HG03280 (cell line): ENCODE results near the gene JARID2.

Experiments
- ATAC-seq: cut with Tn5 transposase; IDR thresholded peaks from one replicate; pipeline ENCODE4 v1.9.1; 2021; ENCODE audit warnings: mild to moderate bottlenecking, moderate library complexity; ENCODE audit not compliant: unreplicated experiment

JARID2 gene

DNA sequence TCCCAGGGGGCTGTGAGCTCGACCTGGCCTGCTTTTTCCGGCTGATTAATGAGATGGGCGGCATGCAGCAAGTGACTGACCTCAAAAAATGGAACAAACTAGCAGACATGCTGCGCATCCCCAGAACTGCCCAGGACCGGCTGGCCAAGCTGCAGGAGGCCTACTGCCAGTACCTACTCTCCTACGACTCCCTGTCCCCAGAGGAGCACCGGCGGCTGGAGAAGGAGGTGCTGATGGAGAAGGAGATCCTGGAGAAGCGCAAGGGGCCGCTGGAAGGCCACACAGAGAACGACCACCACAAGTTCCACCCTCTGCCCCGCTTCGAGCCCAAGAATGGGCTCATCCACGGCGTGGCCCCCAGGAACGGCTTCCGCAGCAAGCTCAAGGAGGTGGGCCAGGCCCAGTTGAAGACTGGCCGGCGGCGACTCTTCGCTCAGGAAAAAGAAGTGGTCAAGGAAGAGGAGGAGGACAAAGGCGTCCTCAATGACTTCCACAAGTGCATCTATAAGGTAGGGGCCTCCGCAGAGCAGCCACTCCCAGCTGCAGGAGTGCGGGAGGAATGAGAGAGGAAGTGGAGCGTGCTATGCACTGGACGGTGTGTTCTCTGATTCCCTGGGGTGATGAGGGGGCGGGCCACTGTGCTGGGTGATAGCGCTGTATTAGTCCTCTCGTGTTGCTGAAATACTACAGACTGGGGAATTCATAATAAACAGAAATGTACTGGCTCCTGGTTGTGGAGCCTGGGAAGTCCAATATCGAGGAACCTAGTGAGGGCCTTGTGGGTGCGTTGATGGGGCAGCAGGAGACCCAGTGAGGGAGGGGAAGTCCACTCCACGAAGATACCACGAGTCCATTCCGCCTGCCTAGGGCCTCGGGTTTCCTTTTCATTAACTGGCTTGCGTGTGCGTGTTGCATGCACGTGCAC is 255.3 kb downstream of the JARID2 start:
- no peak for ATAC-seq

GRCh38 chr6:15501826-15502445 is 256.1 kb downstream of the JARID2 start:
- ATAC-seq = no peak

DNA sequence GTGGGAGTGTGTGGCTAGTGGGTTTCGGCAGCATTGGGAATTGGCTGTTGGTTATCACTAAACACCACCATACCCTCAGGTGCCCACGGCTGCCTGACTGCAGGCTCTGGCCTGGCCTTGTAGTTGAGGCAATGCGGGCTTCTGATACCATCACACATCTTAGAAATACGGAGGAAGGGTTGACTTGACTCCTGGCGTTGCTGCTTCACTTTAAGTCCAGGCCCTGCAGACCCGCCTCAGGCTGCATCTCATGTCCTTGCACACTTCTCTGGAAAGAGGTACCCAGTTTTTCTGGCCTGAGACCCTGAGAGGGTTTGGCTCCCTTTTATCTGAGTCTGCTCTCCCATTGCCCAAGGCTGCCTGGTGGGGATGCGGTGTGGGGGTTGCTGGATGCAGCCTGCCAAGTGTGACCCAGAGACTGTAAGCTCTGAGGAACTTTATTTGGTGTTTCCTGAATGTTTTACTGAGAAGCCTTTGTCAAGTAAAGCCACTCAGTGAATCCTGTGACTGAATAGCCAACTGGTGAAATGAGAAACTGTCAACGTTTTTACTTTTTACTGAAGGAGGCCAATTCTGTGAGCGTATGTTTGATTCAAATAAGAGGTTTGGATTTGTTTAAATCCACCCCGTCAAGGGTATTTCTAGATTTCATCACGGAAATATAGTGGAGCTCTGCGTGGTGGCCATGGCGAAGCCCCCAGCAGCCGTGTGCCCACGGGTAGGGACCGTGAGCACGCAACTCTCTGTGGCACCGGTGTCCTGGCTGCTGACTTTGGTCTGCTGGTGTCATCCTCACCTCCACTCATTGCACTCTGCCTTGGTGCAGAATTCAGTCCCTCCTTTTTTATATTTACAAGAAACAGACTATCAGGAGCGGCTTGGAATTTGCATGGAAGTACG is 256.8 kb downstream of the JARID2 start:
- ATAC-seq = no peak

- no peak for ATAC-seq
Observed at GRCh38 chr6:15503346-15503680, 257.4 kb downstream of the JARID2 start.

DNA sequence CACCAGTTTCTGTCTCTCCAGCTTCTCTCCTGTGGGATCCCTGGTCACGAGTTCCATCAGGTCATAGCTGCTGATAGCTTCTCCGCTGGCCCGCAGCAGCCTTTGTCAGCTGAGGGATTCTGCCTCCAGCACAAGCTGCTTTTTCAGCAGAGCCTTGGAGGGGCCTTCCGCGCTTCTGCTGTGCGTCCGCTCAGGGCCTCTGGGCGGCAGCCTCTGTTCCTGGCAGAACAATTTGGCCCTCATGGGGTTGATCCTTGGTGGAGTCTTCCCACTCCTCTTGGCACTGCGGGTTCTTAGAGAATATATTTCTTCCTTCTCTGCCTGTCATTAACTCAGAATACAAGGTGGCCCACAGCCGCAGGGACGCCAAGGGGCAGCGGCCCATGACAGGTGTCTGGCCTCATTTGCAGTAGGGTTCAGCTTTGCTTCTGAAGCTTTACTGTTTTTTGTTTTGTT is 258.2 kb downstream of the JARID2 start:
- no peak for ATAC-seq

- no peak for ATAC-seq
Observed at GRCh38 chr6:15504581-15505350, 258.9 kb downstream of the JARID2 start.

- no peak for ATAC-seq
Observed at GRCh38 chr6:15505463-15505918, 259.6 kb downstream of the JARID2 start.

GRCh38 chr6:15506066-15506465 is 260.2 kb downstream of the JARID2 start:
- no peak for ATAC-seq

DNA sequence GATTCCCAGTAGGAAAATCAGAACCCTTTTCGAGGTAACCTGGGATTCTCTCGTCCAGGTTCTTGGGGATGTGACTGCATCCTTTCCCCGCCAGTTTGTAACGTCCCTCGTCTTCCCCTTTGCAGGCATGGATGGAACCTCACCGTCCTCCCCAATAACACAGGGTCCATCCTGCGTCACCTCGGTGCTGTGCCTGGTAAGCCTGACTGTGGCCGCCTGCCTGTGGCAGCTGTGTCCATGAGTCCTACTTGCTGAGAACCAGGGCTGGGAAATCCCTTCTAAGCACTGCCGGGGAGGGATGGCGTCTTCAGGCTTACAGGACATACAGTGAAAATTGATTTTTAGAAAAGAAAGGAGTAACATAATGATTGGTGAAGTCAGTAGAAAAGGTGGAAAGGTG is 261.4 kb downstream of the JARID2 start:
- no peak for ATAC-seq

DNA sequence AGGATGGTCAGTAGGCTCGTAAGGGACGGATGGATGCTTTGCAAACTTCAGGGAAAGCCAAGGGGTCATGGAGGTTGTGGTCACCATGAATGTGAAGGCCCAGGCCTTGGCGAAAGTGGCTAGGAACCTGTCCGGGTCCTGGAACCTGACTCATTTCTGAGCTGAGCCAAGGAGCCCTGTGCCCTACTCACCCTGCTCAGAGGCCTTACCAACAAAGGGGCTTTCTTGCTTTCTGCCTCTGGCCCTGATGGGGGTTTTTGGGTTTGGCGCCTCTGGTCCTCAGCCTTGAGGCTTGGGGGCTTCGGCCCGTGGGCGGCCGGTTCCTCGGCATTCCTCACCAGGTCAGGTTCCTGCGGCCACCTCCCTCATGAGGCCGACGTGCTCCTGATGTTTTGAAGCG is 261.9 kb downstream of the JARID2 start:
- no peak for ATAC-seq

GRCh38 chr6:15508441-15508871 is 262.6 kb downstream of the JARID2 start:
- ATAC-seq = no peak

GRCh38 chr6:15508931-15509330 is 263.1 kb downstream of the JARID2 start:
- no peak for ATAC-seq

GRCh38 chr6:15509335-15509933 is 263.6 kb downstream of the JARID2 start:
- ATAC-seq = no peak

GRCh38 chr6:15510121-15510520 is 264.3 kb downstream of the JARID2 start:
- ATAC-seq = no peak

DNA sequence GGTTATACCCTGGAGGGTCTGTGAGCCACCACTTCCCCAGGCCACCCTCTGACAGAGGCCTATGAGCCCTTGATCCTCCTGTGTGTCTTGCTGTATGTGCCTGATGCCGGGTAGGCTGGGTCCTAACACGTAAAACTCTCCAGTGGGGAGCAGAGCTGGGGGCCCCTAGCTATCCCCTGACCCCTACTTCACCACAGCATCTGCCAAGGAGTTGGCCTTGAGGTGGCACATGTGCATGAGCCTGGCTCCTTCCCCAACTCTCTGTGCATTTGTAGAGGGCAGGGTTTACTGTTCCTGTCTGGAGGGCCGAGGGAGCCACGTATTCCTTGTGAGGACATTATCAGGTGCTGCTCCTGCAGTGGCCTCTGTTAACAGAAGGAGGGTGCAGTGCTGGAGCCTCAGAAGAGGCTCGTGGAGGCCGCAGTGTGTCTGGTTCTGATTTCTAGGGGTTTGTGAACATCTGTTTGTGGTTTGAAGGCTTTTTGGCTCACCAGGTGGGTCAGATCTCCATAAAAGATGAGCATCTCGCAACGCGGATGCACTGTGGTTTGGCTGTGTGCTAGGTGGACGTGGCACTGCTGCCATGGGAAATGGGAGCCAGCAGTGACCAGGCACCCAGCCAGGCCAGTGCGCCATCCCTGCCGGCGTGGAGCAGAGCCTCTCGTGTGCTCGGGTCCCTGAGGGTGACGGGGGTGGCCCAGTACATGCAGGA is 264.8 kb downstream of the JARID2 start:
- no peak for ATAC-seq

DNA sequence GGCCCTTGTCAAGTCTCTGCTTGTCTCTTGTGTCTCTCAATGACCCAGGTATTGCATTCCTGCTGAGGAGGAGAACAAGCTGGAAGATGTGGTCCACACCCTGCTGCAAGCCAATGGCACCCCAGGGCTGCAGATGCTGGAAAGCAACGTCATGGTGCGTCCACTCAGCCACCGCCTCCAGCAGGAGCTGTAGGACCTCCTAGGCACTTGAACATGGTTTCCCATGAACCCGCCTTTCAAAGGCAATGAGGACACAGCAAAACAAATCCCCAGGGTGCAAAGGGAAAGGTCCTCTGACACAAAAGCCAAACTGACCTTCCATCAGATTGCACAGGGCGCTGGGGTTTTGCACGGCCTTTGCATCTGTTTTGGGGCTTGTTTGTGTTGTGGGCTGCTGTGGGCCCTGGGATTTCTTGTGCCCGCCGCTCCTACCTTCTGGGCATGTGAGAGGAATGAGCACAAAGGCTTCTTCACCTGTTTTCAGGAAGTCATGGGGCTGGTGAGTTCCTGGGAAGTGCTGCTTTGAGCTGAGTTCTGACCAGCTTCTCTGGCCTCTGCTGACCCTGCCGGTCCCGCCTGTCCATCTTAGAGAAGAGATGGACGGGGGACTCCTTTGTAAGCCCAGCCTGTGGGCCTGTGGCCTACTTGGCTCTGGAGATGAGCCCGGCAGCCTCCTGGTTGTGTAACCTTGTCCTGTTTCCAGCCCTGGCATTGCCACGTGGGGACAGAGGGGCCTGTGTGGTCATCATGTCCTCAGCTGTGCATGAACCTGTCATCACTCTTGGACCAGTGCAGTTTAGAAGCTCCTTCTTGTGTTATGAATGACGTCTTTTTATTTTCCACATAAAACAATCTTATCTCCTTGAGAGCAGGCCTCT is 265.6 kb downstream of the JARID2 start:
- ATAC-seq = no peak

DNA sequence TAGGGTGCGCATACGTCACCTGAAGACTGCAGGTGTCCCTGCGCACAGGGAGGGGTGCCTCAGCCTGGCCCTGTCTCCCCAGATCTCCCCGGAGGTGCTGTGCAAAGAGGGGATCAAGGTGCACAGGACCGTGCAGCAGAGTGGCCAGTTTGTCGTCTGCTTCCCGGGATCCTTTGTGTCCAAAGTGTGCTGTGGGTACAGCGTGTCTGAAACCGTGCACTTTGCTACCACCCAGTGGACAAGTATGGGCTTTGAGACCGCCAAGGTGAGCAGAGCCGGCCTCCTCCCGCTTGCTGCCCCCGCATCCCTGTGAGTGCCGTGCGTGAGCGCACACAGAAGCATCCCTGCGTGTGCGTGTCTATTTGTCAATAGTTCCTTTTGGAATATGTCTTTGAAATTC is 266.3 kb downstream of the JARID2 start:
- ATAC-seq = no peak

GRCh38 chr6:15512721-15513120 is 266.9 kb downstream of the JARID2 start:
- ATAC-seq = no peak
